MV-4-11 (cell line): ENCODE results near the gene DBR1.

Experiments used
- DNase-seq: peaks from one replicate; lab custom pipeline; 2025; lab: John Stamatoyannopoulos, UW

Gene DBR1, protein sequence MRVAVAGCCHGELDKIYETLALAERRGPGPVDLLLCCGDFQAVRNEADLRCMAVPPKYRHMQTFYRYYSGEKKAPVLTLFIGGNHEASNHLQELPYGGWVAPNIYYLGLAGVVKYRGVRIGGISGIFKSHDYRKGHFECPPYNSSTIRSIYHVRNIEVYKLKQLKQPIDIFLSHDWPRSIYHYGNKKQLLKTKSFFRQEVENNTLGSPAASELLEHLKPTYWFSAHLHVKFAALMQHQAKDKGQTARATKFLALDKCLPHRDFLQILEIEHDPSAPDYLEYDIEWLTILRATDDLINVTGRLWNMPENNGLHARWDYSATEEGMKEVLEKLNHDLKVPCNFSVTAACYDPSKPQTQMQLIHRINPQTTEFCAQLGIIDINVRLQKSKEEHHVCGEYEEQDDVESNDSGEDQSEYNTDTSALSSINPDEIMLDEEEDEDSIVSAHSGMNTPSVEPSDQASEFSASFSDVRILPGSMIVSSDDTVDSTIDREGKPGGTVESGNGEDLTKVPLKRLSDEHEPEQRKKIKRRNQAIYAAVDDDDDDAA

GRCh38 chr3:138174421-138175131, at the start of gene DBR1:
Gene DBR1 (minus strand): TSS chr3:138174921. CDS start chr3:138174795, 126 bp downstream.
- peak; percentile 79 for DNase-seq

DNA sequence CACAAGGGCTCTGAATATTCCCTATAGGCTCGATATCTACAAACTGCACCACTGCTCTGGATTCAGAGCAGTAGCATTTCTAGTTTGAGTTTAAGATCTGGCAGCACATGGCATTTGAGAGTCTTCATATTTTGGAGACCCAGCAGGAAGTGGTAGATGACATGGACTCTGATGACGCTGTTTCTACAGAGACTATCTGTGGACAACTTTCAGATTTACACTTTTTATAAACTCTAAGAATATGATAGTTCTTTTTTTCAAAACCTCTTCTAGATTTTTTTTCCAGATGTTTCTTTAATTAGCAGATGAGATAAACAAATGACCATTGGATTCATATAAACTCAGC, 48.2 kb upstream of the DBR1 start:
- peak; percentile 16 for DNase-seq

- DNase-seq = peak; percentile 72
Measured at GRCh38 chr3:138222131-138222941, 47.6 kb upstream of the DBR1 start.

- no peak for DNase-seq
Measured at GRCh38 chr3:138220788-138221187, 46.1 kb upstream of the DBR1 start.

DNA sequence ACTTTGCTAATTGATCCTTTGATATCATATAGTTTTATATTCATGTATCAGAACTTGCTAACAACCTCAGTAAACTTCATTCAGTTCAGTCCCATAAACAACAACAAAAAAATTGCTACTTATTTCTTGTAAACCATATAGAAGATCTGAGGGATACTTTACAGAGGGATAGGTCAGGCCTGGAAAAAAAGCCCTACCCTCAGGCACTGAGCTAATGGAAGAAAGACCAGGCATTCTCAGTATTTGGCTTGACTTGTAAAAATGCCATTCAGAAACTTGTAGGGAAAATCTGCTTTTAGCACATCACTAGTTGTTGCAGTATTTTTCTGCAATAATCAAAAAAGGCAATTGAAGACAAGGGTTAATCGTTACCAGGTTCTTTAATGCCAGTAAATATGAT, 45.5 kb upstream of the DBR1 start:
- DNase-seq = no peak

GRCh38 chr3:138219255-138219654, 44.5 kb upstream of the DBR1 start:
- DNase-seq = peak; percentile 25

DNA sequence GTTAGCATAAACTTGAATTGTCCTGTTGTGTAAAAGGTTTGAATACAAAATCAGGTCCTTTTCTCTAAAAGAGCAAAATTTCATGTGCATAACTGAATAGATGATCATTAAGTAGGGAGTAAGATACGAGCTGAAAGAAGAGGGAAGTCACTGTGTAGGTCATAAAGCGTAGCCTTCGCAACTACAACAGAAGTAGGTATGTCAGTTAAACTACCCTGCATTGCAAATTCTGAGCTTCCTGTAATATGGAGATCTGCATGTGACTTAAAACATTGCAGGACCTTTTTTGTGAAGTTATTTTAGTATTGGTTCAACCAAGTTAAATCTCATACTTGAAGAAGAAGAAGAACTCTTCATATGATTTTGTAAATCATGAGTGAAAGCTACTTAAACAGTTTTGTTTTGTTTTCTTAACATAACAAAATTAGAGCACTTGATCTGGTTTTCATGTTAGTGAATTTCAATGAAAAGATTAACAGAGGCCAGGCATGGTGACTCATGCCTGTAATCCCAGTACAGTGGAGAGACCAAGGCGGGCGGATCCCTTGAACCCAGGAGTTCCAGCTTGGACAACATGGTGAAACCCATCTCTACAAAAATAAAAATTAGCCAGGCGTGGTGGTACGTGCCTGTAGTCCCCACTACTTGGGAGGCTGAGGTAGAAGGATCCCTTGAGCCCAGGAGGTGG, 38.8 kb upstream of the DBR1 start:
- peak; percentile 61 for DNase-seq

GRCh38 chr3:138210528-138210927, 35.8 kb upstream of the DBR1 start:
- no peak for DNase-seq

DNA sequence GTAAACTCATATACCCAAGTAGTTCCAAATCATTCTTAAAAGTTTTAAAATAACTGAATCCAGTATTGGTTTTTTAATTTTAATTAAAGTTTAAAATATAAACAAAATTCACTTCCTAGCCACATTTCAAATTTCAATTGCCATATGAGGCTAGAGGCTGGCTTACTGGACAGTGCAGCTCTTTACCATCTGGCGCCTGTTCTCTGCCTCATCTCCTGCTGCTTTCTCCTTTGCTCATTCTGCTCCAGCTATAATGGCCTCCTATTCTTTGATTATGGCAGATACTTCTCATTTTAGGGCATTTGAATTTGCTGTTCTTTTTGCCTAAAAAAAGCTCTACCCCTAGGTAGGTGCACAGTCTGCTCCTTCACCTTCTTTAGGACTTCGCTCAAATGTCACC, 31.5 kb upstream of the DBR1 start:
- DNase-seq = no peak

- DNase-seq = no peak
Measured at GRCh38 chr3:138205527-138205926, 30.8 kb upstream of the DBR1 start.

- peak; percentile 20 for DNase-seq
Measured at GRCh38 chr3:138203938-138204337, 29.2 kb upstream of the DBR1 start.

DNA sequence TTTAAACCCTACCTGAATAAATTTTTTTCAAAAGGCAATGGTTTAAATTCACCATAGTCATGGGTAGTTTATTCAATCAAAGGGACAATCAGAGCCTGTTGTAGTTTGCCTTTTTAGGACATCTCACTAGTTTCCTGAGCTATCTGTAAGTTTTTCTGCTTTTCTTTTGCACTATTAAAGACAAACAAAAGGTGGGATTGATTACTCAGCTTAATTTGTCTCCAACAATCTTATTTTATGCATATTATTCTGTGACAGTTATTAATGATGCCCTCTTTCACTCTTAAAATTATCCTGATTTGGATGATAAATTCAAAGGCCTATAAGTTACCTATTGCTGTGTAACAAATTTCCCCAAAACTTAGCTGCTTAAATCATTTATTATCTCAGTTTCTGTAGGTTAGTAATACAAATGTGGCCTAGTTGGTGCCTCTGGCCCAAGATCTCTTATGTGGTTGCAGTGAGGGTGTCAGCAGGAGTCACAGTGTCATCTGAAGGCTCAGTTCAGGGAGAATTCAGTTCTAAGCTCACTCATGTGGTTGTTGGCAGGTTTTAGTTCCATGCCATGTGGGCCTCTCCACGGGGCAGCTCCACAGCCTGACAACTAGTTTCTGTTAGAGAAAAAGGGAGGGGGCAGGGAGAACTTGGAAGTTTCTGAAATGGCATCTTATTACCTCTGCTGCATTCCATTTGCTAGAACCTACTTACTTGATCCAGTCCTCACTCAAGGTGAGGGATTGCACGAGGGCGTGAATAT, 28.4 kb upstream of the DBR1 start:
- DNase-seq = peak; percentile 18

- no peak for DNase-seq
Measured at GRCh38 chr3:138200424-138200823, 25.7 kb upstream of the DBR1 start.

DNA sequence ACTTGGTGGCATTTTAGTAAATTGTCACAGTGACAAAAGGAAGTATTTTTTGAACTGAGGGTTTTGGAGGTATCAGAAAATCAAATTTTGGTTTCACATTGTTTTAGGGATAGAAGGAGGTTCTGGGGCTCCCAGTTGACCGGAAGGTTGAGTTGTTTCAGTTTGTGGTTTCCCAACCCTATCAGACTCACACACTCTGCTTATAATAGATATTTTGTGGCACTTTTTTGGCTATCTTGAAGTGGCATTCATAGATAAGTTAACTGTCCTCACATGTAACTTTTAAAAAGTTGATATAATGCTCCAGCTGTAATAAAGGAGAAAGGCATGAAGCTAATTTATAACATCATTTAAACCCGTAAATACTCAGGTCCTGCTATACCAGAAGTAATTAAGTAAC, 25.1 kb upstream of the DBR1 start:
- DNase-seq = peak; percentile 18

DNA sequence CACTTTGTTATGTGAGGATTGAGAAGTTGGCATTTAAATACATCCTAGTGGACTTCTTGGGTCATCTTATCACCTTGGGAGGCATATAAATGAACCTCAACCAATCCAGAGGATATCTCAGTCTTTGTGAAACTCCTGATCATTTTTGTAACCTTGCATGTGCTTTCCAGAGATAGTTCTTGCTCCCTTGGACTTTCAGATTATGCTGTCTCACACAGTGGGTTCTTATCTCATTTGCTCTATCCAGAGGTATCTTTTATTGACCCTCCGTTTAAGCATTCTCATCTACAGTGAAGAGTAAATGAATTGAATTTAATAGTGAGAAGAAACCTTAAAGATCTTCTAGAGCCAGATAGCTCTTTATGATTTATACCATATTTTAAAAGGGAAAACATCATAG, 22.8 kb upstream of the DBR1 start:
- no peak for DNase-seq

GRCh38 chr3:138197058-138197457, 22.3 kb upstream of the DBR1 start:
- peak; percentile 5 for DNase-seq

DNA sequence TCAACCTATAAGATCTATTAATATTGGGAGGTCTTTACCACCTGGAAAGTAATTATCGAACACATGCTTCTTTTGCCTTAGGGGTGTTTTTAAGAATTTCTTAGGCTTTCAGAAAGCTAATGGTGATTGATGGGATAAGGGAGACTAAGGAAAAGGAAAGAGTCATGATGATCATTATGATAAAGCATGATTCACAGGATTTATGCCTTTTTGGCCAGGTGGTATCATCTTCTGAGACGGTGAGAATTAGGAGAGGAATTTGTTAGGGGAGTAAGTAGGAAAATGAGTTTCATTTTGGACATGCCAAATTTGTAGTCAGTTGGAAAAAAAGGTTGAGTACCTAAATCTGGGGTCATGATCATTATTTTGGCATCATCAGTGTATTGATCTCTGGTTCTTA, 21.3 kb upstream of the DBR1 start:
- DNase-seq = no peak

DNA sequence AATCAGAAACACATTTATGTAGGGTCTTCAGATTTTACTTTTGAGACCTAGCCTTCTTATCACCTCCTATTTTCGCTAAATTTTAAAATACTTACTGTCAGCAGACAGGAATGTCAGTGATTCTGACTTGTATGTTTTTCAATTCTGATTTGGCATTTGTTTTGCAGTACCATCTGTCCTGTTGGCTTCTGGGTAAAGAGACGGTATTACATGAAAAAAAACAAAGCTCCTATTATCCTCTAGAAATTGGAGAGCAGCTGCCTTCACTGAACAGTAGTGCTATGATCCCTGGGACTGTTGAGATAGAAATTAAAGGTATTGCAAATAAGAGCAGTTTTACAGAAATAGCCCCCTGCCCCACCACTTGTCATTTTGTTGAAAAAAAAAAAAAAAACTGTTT, 20.8 kb upstream of the DBR1 start:
- DNase-seq = no peak

GRCh38 chr3:138188013-138188730, 13.5 kb upstream of the DBR1 start:
- peak; percentile 35 for DNase-seq

DNA sequence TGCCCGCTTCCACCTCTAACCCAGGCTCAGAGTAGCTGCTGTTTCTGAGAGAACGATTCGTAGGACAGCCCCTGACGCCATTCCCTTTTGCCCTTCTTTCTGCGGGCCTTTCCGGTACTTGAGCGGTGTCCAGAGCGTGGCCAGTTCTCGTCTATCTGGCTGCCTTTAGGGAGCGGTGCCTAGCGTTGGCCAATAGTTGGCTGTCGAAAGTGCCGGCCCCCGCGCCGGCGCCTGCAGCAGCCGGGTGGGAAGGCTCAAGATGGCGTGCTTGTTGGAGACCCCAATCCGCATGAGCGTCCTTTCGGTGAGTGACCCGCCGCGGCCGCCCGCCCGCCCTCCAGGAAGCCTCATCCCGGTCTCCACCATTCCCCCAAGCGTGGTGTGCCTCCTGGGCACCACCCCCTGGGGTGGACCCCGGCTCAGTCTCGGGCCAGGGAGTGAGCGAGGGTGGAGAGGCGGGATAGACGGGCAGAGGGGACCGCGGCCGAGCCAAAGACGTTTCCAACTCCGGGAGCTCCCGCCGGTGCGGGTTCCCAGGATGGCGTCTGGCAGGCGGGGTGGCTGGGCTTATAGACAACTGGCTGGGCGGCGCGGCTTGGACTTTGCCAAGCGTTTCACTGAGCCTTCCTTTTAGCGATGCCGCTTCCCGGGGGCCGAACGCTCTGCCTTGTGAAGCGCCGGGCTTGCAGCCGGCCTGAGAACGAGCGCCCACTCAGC, 12.7 kb upstream of the DBR1 start, which contains the start of gene ARMC8:
Gene ARMC8 (plus strand): TSS at position 6 of the 717 bp plus-strand sequence. CDS start 254 bp downstream, at position 260.
- no peak for DNase-seq
